Measurements from ENCODE around the gene HS1BP3. TPM values are rescaled to one million over a fixed set of nuclear protein-coding genes. Genes with fewer than 3 reads are reported as not detected.
A peak's percentile ranks its signal among the peaks of the same experiment; 100 is the strongest.

The HS1BP3 gene
- total and polyA plus RNA-seq, 2 of the 13 experiments (the other 11 are each of a cell fraction or from before 2014, with no cell fraction given), result 15.2 to 22.0 TPM

DNA sequence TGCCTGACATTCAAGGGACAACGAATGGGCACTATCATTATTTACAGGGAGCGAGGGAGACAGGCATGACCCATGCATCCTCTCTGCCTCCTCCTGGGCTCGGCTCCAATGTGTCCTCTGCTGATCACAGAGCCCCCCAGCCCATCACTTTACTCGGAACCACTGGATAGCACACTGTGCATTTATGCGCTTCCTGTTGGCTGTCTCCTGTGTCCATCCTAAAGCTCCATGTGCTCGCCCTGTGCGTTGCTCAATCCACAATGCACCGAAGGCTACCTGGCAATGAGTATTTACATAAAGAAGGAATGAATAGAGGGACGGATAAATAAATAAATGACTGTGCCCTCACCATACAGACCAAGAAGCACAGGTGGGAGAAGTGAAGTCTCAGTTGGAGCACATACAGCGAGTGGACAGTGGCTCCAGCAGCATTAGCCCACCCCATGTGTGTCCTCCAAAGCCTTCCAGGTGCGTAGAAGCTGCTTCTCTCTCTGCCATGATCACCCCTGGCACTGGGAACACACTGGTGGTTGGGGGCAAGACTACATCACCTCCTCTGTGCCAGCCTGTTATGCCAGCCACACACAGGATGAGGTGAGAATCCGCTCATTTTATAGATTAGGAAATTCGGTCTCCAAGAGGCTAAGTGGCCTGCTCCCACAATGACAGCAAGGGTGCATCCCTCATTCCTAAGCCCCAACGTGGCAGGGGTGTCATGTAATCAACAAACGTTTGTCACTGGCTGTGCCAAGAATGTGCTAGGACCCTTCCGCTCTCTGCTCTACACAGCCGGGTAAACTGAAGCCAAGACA lies 13.7 kb upstream of the HS1BP3 start (continued):
- TF ChIP-seq JARID2 (CRISPR knock-in tag; IDR thresholded peaks at IDR 0.05; ENCODE audit: insufficient replicate concordance), result no peak
- TF ChIP-seq ZNF44 (CRISPR knock-in tag; IDR thresholded peaks at IDR 0.05), result no peak
- no peak for TF ChIP-seq MAFF (IDR thresholded peaks at IDR 0.05; ENCODE audit: low read depth, low read length)
- TF ChIP-seq AHR (CRISPR knock-in tag; IDR thresholded peaks at IDR 0.05), result no peak
- TF ChIP-seq SIX1 (CRISPR knock-in tag; IDR thresholded peaks at IDR 0.05; ENCODE audit: borderline replicate concordance), result no peak
- TF ChIP-seq, protein P1, sequence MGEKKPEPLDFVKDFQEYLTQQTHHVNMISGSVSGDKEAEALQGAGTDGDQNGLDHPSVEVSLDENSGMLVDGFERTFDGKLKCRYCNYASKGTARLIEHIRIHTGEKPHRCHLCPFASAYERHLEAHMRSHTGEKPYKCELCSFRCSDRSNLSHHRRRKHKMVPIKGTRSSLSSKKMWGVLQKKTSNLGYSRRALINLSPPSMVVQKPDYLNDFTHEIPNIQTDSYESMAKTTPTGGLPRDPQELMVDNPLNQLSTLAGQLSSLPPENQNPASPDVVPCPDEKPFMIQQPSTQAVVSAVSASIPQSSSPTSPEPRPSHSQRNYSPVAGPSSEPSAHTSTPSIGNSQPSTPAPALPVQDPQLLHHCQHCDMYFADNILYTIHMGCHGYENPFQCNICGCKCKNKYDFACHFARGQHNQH (CRISPR knock-in tag; IDR thresholded peaks at IDR 0.05), result no peak
- no peak for TF ChIP-seq KDM2A (CRISPR knock-in tag; IDR thresholded peaks at IDR 0.05; ENCODE audit: borderline replicate concordance, low read depth)
- TF ChIP-seq, protein P2, sequence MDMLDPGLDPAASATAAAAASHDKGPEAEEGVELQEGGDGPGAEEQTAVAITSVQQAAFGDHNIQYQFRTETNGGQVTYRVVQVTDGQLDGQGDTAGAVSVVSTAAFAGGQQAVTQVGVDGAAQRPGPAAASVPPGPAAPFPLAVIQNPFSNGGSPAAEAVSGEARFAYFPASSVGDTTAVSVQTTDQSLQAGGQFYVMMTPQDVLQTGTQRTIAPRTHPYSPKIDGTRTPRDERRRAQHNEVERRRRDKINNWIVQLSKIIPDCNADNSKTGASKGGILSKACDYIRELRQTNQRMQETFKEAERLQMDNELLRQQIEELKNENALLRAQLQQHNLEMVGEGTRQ (IDR thresholded peaks at IDR 0.05; ENCODE audit: low read depth, low read length), result no peak
- TF ChIP-seq, protein P2 (CRISPR knock-in tag; IDR thresholded peaks at IDR 0.05; ENCODE audit: borderline replicate concordance), result no peak; the same call in 1 of the 2 replicates
- TF ChIP-seq RNF2 (conservative IDR thresholded peaks at IDR 0.05; ENCODE audit: low read depth), result 0 out of 2 replicates have a peak, but pooled peaks have one; percentile 9
- no peak for TF ChIP-seq ARNTL (CRISPR knock-in tag; IDR thresholded peaks at IDR 0.05)
- TF ChIP-seq DDIT3 (CRISPR knock-in tag; IDR thresholded peaks at IDR 0.05), result no peak

Data from HepG2 (cell line).